Mononuclear cell (primary cell): ENCODE data around the gene PTPRK. TPM values are rescaled to one million over a fixed set of nuclear protein-coding genes. Genes with fewer than 3 reads are reported as not detected.

Source experiments
- H3K27me3 ChIP-seq: 2 replicates; pipeline ENCODE4 v1.6.0; 2011; ENCODE audit warnings: low read length, control low read depth; ENCODE audit not compliant: insufficient read depth
- H3K4me1 ChIP-seq: 2 replicates; pipeline ENCODE4 v1.5.1; 2011; ENCODE audit warnings: mild to moderate bottlenecking, low read length, control low read depth; ENCODE audit not compliant: insufficient read depth
- H3K4me3 ChIP-seq: 2 replicates; pipeline ENCODE4 v1.5.1; 2011; ENCODE audit warnings: mild to moderate bottlenecking, low read length, moderate library complexity
- H3K9me3 ChIP-seq: 2 replicates; pipeline ENCODE4 v1.5.1; 2011; ENCODE audit warnings: low read depth, mild to moderate bottlenecking, control low read depth, low read length
- total RNA-seq: library from RNA; depleted of rRNA; stranded (reverse); fragments of >200 nt; gene quantifications from one replicate; pipeline ENCODE4 v1.2.3, GENCODE V29; 2012

Gene PTPRK
- total RNA-seq, 1 donor: 3.4 TPM

DNA sequence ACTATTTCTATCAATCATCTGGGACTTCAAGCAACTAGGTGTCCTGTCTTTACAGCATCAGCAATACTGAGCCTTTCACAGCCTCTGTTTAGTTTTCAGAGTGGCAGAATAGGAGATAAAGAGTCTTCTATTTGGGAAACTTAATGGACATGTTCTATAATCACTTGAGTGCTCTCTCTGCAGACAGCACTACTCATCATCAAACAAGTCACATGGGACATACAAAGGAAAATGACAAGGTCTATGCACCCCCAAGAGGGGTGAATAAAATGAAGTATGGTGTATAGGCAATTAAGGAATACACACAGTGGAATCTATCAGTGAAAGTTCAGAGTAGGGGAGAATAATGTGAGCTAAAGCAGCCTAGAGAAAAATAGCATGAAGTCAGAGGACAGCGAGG, 381.7 kb downstream of the PTPRK start:
- H3K27me3 ChIP-seq: no peaks in the 10 kb centered on the region
- H3K4me1 ChIP-seq: peaks cover 12% of the 10 kb centered on the region
- no peaks in the 10 kb centered on the region for H3K9me3 ChIP-seq
- H3K4me3 ChIP-seq: no peak overlapping the region

GRCh38 chr6:128135325-128135724, 385.1 kb downstream of the PTPRK start:
- Histone ChIP-seq H3K4me1 (peaks cover 12% of the 10 kb centered on the region), H3K4me3 (no peak overlapping the region), H3K9me3 (no peaks in the 10 kb centered on the region)

GRCh38 chr6:128131566-128131965, 388.8 kb downstream of the PTPRK start:
- H3K9me3 ChIP-seq: no peaks in the 10 kb centered on the region
- peaks cover 12% of the 10 kb centered on the region for H3K4me1 ChIP-seq
- H3K4me3 ChIP-seq: no peak overlapping the region
- no peaks in the 10 kb centered on the region for H3K27me3 ChIP-seq

More at GRCh38 chr6:128135325-128135724, 385.1 kb downstream of the PTPRK start:
- no peaks in the 10 kb centered on the region for H3K27me3 ChIP-seq

- H3K4me1 ChIP-seq: peaks cover 12% of the 10 kb centered on the region
- H3K9me3 ChIP-seq: no peaks in the 10 kb centered on the region
- no peaks in the 10 kb centered on the region for H3K27me3 ChIP-seq
These were observed 389.4 kb downstream of the PTPRK start for GRCh38 chr6:128131036-128131435.

GRCh38 chr6:128129679-128130078, 390.7 kb downstream of the PTPRK start:
- Histone ChIP-seq H3K27me3 (no peaks in the 10 kb centered on the region), H3K9me3 (no peaks in the 10 kb centered on the region), H3K4me3 (no peak overlapping the region), H3K4me1 (peaks cover 5% of the 10 kb centered on the region)

More at GRCh38 chr6:128131036-128131435, 389.4 kb downstream of the PTPRK start:
- H3K4me3 ChIP-seq: no peak overlapping the region

DNA sequence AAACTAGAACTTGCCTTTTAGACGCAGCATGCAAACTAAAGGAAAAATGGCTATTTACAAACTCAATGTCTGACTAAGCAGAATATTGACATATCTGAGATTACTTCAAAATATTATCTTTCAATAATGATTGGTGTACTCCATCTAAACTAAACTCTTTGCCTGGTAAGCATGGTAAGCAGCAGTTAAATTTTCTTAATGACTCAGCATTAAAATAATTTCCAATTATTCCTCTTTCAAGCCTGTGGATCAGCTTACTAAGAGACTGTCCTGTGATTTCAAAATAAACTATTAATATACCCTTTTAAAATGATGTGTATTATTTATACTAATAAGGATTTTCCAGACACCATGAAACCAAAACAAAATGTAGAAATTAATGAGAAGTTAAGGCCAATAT, 392.7 kb downstream of the PTPRK start:
- no peaks in the 10 kb centered on the region for H3K4me1 ChIP-seq
- H3K9me3 ChIP-seq: no peaks in the 10 kb centered on the region
- H3K4me3 ChIP-seq: no peak overlapping the region
- H3K27me3 ChIP-seq: no peaks in the 10 kb centered on the region

DNA sequence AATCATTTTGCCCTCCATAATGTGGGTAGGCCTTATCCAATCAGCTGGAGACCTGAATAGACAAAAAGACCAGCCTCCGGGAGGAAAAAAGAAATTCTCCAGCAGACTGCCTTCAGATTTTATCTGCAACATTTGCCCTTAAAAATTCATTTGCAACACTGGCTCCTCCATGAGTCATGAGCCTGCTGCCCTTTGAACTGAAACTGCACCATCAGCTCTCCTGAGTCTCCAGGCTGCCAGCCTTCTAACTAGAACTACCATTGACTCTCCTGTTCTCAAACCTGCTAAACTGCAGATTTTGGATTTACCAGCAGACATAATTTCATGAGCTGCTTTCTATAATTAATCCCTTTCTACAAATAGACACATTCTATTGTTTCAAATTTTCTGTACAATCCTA, 395.7 kb downstream of the PTPRK start:
- Histone ChIP-seq H3K27me3 (no peaks in the 10 kb centered on the region), H3K9me3 (no peaks in the 10 kb centered on the region), H3K4me3 (no peak overlapping the region), H3K4me1 (no peaks in the 10 kb centered on the region)

DNA sequence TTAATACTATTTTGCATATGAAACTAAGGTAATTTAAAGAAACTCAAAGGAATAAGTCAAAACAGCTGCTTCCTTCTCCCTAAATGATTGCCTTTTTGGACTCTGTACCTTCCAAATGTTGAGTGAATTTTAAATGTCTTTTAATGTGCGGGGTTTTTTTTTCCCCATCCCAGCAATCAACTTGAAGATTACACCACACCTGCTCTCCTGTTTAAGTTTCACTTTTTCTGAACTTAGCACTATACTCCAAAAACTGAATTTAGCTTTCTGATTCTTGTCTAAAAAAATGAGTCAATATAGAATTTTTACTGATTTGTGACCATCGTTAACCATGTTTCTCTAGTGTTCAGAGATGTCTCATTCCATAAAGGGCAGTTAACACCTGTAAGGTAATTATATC, 398.8 kb downstream of the PTPRK start:
- H3K4me3 ChIP-seq: no peak overlapping the region
- H3K27me3 ChIP-seq: no peaks in the 10 kb centered on the region
- no peaks in the 10 kb centered on the region for H3K4me1 ChIP-seq
- H3K9me3 ChIP-seq: no peaks in the 10 kb centered on the region

DNA sequence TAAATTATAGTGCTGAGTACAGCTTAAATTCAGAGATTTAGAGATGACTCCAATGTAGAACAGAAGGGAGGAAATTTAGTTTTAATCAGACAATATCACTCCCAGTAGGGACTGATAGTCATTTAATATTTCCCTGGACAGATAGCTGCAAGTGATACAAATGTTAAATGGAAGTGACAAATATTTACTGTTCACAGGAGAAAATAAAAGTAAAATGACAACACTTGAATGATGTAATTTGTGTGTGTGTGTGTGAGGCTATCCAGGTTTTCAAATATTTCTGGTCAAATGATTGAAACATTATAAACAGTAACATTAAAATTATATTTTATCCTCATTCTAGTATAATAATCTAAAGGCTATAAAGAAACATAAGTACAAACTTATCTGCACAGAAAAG, 399.2 kb downstream of the PTPRK start:
- Histone ChIP-seq H3K4me3 (no peak overlapping the region), H3K4me1 (no peaks in the 10 kb centered on the region), H3K9me3 (no peaks in the 10 kb centered on the region), H3K27me3 (no peaks in the 10 kb centered on the region)

GRCh38 chr6:128118401-128118800, 402.0 kb downstream of the PTPRK start:
- no peaks in the 10 kb centered on the region for H3K4me1 ChIP-seq
- no peak overlapping the region for H3K4me3 ChIP-seq
- no peaks in the 10 kb centered on the region for H3K27me3 ChIP-seq
- no peaks in the 10 kb centered on the region for H3K9me3 ChIP-seq

DNA sequence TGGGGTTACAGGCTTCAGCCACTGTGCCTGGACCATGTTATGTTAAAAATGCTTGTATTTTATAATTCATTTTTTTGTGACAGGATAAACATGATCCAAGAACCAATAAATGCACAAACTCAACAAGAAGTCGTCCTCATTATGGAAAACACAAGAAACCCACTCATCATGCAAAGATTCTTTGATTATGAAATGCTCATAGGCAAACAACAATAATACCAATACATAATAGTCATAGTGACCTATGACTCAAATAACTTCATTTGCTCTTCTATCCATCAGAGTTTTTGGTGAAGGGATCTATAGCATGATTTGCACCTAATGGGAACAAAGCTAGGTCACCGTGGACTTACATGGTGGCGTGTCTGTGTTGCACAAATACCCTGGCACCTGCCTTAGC, 402.5 kb downstream of the PTPRK start:
- Histone ChIP-seq H3K9me3 (no peaks in the 10 kb centered on the region), H3K27me3 (no peaks in the 10 kb centered on the region), H3K4me1 (no peaks in the 10 kb centered on the region), H3K4me3 (no peak overlapping the region)

DNA sequence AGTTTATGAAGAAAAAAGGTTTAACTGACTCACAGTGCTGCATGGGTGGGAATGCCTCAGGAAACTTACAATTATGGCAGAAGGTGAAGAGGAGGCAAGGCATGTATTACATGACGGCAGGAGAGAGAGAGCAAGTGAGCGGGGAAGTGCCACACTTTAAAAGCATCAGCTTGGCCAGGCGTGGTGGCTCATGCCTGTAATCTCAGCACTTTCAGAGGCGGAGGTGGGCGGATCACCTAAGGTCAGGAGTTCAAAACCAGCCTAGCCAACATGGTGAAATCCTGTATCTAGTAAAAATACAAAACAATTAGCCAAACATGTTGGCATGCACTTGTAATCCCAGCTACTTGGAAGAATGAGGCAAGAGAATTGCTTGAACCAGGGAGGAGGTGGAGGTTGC, 406.2 kb downstream of the PTPRK start:
- Histone ChIP-seq H3K9me3 (no peaks in the 10 kb centered on the region), H3K4me3 (no peak overlapping the region), H3K4me1 (no peaks in the 10 kb centered on the region), H3K27me3 (no peaks in the 10 kb centered on the region)

DNA sequence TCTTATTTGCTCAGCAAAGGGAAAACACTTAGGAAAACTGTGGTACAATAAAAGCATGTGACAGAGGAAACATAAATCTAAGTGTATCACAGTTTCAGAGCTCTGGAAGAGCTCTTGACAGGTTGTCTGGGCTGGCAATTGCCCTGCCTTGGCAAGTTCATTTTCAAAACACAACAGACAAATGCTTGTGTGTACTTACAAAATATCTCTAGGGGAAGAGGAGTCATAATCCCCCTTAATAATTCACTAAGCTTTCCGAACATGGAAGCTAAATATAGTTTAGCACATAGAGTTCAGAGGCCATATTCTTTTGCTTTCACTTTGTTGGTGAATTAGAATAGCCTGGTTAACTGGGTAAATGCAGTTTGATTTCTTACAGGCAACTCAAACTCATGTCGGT, 407.9 kb downstream of the PTPRK start:
- Histone ChIP-seq H3K9me3 (no peaks in the 10 kb centered on the region), H3K4me3 (no peak overlapping the region), H3K4me1 (no peaks in the 10 kb centered on the region), H3K27me3 (no peaks in the 10 kb centered on the region)

- Histone ChIP-seq H3K4me3 (no peak overlapping the region), H3K9me3 (no peaks in the 10 kb centered on the region), H3K4me1 (no peaks in the 10 kb centered on the region), H3K27me3 (no peaks in the 10 kb centered on the region)
These were observed 409.3 kb downstream of the PTPRK start for GRCh38 chr6:128111096-128111495.

DNA sequence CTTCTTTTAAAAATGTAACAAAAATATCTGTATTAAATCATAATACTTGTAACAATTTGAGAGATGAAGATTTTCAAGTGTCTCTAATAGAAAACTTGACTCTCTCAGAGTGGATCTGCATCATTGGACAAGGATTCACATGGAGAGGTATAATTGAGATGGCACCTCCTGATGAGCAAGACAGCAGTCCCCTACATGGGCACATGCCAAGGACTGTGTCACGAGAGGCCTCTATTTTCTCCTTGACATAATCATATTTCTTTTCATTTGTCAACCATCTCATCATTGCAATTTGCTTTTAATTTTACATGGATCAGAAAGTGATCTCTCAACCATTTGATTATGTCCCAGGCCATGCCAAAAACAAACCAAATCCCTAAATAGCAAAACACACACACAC, 412.7 kb downstream of the PTPRK start:
- H3K27me3 ChIP-seq: no peaks in the 10 kb centered on the region
- H3K4me1 ChIP-seq: no peaks in the 10 kb centered on the region
- no peak overlapping the region for H3K4me3 ChIP-seq
- H3K9me3 ChIP-seq: no peaks in the 10 kb centered on the region

- no peaks in the 10 kb centered on the region for H3K4me1 ChIP-seq
- no peaks in the 10 kb centered on the region for H3K27me3 ChIP-seq
- no peaks in the 10 kb centered on the region for H3K9me3 ChIP-seq
- no peak overlapping the region for H3K4me3 ChIP-seq
These were observed 420.7 kb downstream of the PTPRK start for GRCh38 chr6:128099571-128100197.
